OCI-LY3 (cell line): ENCODE data around the gene PSMB9.

Experiments used
- CTCF ChIP-seq: fragments of 200-600, 300-600 bp; sonication (generic); IDR thresholded peaks from 2 replicates; pipeline ENCODE4 v1.5.1; 2014; ENCODE audit warnings: antibody characterized with exemption, low read length, low read depth
- EZH2phosphoT487 ChIP-seq: fragments of 200-600 bp; shearing (Covaris generic); IDR thresholded peaks from 2 replicates; pipeline ENCODE4 v1.6.1; 2018; ENCODE audit warnings: antibody characterized with exemption, mixed run types, low read depth

- TF ChIP-seq CTCF (no peak), EZH2phosphoT487 (no peak)
Observed at GRCh38 chr6:32849126-32849525, 4.9 kb upstream of the PSMB9 start.
